Breast epithelium (tissue), 3 donors: Measurements from ENCODE around the gene MCF2L2.

Experiments used
- CTCF ChIP-seq, 3 donors: fragments of 450-650 bp; IDR thresholded peaks; one replicate each; pipeline ENCODE4 v1.5.1; 2016 to 2017; ENCODE audit warnings: antibody characterized with exemption in 3 of 3, mild to moderate bottlenecking in 3 of 3, moderate library complexity in 3 of 3
- POLR2A ChIP-seq: fragments of 450-650 bp; IDR thresholded peaks from one replicate; pipeline ENCODE4 v1.6.1; 2016; ENCODE audit warnings: antibody characterized with exemption, mild to moderate bottlenecking, moderate library complexity

GRCh38 chr3:183437061-183437460, 8.6 kb upstream of the MCF2L2 start:
- TF ChIP-seq CTCF (IDR thresholded peaks at IDR 0.05) = no peak
- TF ChIP-seq POLR2A = no peak
